ENCODE measurements around the gene MSANTD2.

Gene MSANTD2

DNA sequence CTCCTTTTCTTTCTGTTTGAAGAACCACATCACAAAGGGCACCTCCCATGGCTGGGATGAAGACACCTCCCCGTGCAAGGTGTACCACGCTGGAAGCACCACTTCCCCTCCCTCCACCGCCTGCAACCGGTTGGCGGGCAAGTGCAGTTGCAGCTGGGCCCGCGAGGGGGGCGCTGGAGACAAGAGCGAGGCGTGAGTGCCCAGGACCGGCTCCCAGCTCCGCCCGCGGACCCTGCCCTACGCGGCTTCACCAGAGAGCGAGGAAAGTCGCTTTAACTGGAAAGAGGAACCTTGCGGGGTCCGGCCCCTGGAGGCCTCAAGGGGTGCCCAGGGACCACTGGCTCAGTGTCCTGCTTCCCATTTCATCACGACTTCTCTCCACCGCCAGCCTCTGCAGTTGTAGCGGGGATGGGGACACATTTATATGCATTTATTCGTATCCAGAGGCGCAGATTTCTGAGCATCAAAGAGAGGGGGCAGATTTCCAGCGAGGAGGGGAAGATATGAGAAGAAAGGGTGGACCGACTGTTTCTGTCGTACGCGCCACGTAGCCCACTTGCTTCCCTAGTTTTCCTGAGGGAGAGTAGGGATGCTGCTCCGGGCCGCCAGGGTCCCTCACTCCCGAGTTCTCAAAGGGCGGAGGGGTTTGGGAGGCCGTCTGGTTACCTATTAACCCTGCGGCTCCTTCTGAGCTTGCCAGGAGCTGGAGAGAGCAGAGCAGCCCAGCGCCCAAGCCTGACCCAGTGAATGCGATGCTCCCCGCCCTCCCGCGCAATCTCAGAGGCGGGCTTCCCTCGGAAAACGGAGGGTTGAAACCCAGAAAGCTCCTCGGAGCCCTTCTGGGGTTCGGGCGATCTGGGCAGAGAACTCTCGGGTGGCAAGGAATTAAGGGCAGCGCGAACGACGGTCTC is 41.6 kb downstream of the MSANTD2 start:
- Histone ChIP-seq H3K36me3 (ENCODE audit: insufficient read depth, low read length) (no peaks in the 10 kb centered on the region), H3K4me1 (ENCODE audit: insufficient read depth, low read length) (peaks cover 20% of the 10 kb centered on the region), H3K9me3 (ENCODE audit: control insufficient read depth, insufficient read depth, low read length) (no peaks in the 10 kb centered on the region), H3K9ac (ENCODE audit: low read depth, low read length) (peak overlapping the region; percentile 46; the same call in 1 of the 2 replicates)

DNA sequence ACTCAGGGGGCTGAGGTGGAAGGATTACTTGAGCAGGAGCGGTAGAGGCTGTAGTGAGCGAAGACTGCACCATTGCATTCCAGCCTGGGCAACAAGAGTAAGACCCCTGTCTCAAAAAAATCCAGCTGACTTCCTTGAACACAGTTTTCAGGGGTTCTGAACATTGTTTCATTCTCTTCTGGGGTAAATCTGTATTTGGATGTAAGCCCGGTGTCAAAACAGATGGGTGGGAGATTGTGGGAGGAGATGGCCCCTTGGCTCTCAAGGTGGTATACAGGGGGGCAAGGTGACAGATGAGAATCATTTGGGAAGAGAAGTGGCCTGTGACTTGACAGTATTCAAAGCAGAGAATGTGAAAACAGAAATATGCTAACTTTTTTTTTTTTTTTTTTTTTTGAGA is 42.9 kb downstream of the MSANTD2 start:
- Histone ChIP-seq H3K9me3 (ENCODE audit: control insufficient read depth, insufficient read depth, low read length) (no peaks in the 10 kb centered on the region), H3K4me1 (ENCODE audit: insufficient read depth, low read length) (peaks cover 28% of the 10 kb centered on the region), H3K36me3 (ENCODE audit: insufficient read depth, low read length) (no peaks in the 10 kb centered on the region), H3K9ac (ENCODE audit: low read depth, low read length) (no peak overlapping the region)

DNA sequence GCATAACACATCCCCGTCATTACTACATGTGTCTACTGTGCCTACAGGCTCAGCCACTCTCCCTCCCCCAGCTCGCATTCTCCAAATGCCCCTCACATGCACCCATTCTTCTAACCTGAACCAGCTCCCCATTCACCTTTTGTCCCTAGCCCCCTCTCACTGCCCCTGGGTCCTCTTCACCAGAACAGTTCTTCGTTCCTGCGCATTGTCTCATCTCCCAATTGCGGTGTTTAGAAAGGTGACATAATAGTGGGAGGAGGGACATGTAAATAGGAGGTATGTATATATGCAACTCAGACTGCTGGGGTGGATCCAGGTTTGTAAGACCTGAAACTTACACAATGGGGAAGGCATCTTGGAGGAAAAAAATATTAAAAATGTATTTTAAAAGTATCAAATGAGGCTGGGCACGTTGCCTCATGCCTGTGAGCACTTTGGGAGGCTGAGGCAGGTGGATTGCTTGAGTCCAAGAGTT is 43.4 kb downstream of the MSANTD2 start:
- Histone ChIP-seq H3K36me3 (ENCODE audit: insufficient read depth, low read length) (no peaks in the 10 kb centered on the region), H3K9ac (ENCODE audit: low read depth, low read length) (no peak overlapping the region), H3K9me3 (ENCODE audit: control insufficient read depth, insufficient read depth, low read length) (no peaks in the 10 kb centered on the region), H3K4me1 (ENCODE audit: insufficient read depth, low read length) (peaks cover 28% of the 10 kb centered on the region)

DNA sequence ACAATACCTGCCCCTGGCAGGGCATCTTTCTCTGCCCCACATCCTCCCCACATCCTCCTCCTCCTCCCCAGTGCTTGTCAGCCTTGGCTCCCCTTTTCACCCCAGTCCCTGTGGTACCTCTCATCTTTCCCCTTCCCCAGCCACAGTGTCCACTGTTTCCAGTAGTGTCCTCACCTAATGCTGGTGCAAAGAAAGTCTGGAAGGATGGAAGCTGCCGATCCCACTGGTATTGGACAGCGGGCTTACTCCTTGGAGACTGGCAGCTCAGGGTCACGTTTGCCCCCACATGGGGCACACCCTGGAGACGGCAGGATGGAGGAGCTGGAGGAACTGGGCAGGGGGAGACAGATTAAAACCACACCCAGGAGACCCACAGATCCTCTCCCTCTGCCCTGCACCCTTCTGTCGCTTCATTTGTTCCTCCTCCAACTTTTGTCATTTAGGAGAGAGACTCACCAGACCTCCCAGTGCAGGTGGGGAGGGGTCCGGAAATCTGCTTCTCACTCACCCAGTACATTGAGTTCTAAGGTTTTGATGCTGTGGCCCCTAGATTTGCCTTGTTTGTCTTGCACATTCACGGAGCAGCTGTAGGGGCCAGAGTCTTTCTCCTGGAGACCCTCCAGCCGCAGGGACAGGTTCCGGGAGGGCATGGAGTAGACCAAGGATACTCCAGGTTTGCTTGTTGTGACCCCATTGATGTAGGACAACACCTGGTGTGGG is 44.0 kb downstream of the MSANTD2 start:
- H3K9me3 ChIP-seq (ENCODE audit: control insufficient read depth, insufficient read depth, low read length) = no peaks in the 10 kb centered on the region

DNA sequence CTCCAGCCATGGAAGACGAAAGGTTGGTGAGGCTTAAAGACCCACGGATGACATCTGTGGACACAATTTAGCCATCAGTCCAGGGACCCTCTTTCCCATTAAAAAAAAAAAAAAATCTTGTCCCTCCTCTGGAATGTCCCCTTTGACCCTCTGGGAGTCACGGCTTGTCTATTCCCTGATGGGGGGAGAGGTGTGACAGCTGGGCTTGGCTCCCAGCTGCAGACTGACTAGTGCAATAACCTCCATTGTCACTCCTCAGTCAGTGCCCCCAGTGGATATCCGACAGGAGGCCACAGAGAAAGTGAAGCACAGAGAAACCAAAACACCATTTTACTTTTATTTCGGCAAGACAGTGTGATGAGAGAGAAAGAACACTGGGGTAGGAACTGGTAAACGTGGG is 45.5 kb downstream of the MSANTD2 start:
- Histone ChIP-seq H3K9me3 (ENCODE audit: control insufficient read depth, insufficient read depth, low read length) (no peaks in the 10 kb centered on the region), H3K36me3 (ENCODE audit: insufficient read depth, low read length) (no peaks in the 10 kb centered on the region), H3K9ac (ENCODE audit: low read depth, low read length) (no peak overlapping the region), H3K4me1 (ENCODE audit: insufficient read depth, low read length) (peaks cover 21% of the 10 kb centered on the region)

More for the DNA sequence above, 44.0 kb downstream of the MSANTD2 start:
- Histone ChIP-seq H3K9ac (ENCODE audit: low read depth, low read length) (no peak overlapping the region), H3K36me3 (ENCODE audit: insufficient read depth, low read length) (no peaks in the 10 kb centered on the region), H3K4me1 (ENCODE audit: insufficient read depth, low read length) (peaks cover 28% of the 10 kb centered on the region)

DNA sequence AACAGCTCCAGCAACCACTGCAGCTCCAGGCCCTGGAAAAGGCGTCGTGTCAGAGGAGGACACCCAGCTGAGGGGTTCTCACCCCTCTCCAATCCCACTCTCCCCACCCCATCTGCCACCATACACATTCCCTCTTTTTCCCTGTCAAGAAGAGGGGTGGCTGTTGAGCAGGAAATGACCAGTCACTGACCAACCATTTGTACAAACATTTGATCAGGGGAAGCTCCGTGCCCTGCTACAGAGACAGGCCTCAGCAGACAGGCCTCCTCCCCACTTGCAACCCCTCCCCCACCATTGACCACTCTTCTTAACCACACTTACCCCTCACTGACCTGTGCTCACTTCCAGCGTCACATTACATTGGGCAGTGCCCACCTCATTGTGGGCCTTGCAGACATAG is 45.9 kb downstream of the MSANTD2 start:
- no peak overlapping the region for H3K9ac ChIP-seq (ENCODE audit: low read depth, low read length)

DNA sequence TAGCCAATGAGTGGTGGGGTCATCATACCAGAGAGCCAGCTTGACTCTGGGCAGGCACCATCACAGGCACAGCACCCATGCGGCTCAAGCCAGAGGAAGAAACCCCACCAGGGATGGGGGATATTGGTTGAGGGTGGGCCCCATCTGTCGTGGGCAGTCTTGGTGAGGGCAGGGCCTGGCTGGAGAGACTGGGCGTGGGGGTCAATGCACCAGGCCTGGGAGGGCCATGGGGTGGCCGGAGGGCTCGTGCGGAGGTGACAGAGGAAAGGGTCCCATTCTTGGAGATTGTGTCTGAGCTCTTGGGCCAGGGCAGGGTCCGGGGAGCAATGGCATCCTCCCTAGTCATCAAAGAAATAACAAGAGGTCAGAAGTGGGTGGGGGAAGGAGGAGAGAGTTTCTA is 46.6 kb downstream of the MSANTD2 start:
- Histone ChIP-seq H3K9me3 (ENCODE audit: control insufficient read depth, insufficient read depth, low read length) (no peaks in the 10 kb centered on the region), H3K9ac (ENCODE audit: low read depth, low read length) (no peak overlapping the region), H3K4me1 (ENCODE audit: insufficient read depth, low read length) (peaks cover 21% of the 10 kb centered on the region), H3K36me3 (ENCODE audit: insufficient read depth, low read length) (no peaks in the 10 kb centered on the region)

More for the DNA sequence above, 45.9 kb downstream of the MSANTD2 start:
- Histone ChIP-seq H3K9me3 (ENCODE audit: control insufficient read depth, insufficient read depth, low read length) (no peaks in the 10 kb centered on the region), H3K36me3 (ENCODE audit: insufficient read depth, low read length) (no peaks in the 10 kb centered on the region), H3K4me1 (ENCODE audit: insufficient read depth, low read length) (peaks cover 21% of the 10 kb centered on the region)

DNA sequence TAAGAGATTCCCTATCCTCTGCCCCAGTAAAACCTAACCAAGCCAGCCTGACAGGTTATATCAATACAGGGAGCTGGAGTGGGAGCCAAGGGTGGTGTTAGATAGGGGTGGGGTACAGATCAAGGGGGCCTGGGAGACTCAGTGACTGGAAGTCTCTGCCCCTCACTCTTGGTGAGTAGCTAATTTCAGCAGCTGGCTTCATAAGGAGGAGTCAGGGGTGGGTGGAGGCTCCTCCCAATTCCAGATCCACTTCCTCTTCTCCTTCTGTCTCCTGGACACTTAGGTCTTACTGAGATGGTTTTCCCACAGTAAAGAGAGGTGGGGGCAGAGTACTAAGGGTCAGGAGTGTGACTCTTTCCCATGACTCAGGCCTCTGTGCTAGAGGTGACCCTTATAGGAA is 47.0 kb downstream of the MSANTD2 start:
- Histone ChIP-seq H3K36me3 (ENCODE audit: insufficient read depth, low read length) (no peaks in the 10 kb centered on the region), H3K9ac (ENCODE audit: low read depth, low read length) (no peak overlapping the region), H3K9me3 (ENCODE audit: control insufficient read depth, insufficient read depth, low read length) (no peaks in the 10 kb centered on the region), H3K4me1 (ENCODE audit: insufficient read depth, low read length) (peaks cover 21% of the 10 kb centered on the region)

DNA sequence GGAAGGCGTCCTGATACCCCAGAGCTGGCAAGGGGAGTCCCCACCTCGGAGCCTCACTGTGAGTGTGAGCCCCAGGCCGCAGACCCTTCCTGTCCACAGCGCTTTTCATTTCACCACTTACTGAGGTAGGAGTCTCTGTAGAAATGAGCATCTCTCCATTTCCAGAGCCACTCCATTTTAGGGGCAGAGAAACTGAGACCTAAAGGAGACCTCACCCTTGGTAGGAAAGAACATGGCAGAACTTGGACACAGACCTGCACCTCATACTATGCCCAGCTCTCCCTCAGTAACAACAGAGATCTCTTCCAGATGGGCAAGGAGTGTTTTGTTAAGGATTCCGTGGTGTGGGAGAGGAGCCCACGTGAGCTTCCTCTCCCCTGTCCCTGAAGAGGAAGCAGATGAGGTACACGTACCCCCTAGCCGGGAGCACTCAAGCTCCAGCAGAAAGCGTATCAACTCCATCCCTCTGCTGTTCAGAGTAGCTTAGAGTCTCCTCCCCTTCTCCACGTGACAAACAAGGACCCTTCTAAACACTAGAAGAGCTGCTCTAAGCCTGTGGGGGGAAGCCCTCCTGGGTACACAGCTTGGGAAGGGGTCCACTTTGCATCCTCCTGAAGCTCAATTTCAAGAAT is 47.6 kb downstream of the MSANTD2 start:
- peaks cover 23% of the 10 kb centered on the region for H3K4me1 ChIP-seq (ENCODE audit: insufficient read depth, low read length)
- H3K9ac ChIP-seq (ENCODE audit: low read depth, low read length) = peak overlapping the region; percentile 49; the same call in 1 of the 2 replicates

DNA sequence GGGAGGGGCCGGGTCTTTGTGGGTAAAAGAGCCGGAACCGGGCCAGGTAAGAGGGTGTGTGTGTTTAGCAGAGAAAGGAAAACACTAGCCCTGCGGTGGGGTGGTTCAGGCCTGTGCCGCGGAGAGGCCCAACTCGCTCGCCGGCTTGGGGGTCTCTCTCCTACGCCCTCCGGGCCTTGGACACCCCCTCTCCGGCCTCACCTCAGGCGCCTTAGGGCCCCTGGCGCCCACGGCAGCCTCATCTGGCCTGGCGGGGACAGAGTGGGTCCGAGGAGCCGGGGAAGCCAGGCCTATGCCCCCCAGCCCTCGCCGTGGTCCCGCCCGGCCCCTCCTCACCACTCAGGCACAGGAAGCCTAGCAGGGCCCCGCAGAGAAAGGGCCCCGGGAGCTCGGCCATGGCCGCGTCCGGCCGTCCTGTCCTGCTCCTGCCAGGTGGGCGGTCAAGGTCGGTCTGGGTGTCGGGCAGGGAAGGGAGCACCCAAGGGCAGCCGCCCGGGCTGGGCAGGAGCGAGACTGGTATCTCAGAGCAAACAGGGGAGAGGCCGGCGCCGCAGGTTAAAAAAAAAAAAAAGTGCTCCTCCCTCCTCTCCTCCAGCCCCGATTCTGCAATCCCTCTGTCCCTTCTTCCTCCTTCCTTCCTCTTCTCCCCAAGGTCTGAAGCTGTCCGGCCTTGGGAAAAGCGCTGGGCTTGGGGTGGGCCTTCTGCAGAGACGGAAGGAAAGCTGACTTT is 48.3 kb downstream of the MSANTD2 start, which contains the start of gene VSIG2:
Gene VSIG2, minus strand, starts transcription at position 515 of the 730 bp plus-strand sequence. Its CDS starts 118 bp downstream, at position 397.
- Histone ChIP-seq H3K9me3 (ENCODE audit: control insufficient read depth, insufficient read depth, low read length) (no peaks in the 10 kb centered on the region), H3K36me3 (ENCODE audit: insufficient read depth, low read length) (no peaks in the 10 kb centered on the region), H3K4me1 (ENCODE audit: insufficient read depth, low read length) (peaks cover 23% of the 10 kb centered on the region), H3K9ac (ENCODE audit: low read depth, low read length) (peak within 1 kb of the TSS; percentile 49)

More for the DNA sequence above, 47.6 kb downstream of the MSANTD2 start:
- Histone ChIP-seq H3K36me3 (ENCODE audit: insufficient read depth, low read length) (no peaks in the 10 kb centered on the region), H3K9me3 (ENCODE audit: control insufficient read depth, insufficient read depth, low read length) (no peaks in the 10 kb centered on the region)

DNA sequence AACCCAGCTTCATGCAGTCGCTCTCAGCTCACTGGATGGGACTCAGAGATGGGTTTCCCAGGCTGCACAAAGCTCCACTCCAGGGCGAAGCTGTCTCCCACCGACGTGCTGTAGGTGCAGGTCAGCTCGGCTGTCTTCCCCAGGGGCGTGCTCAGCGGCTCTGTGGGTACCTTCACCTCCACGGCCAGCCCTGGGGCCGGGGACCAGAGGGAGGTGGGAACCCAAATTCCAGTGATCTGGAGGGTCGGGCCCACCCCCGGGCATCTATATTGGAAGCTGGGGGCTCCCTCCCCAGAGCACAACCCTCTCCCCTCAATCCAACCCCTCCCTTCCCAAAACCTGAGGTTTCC is 48.8 kb downstream of the MSANTD2 start:
- Histone ChIP-seq H3K9ac (ENCODE audit: low read depth, low read length) (peak overlapping the region; percentile 49; the same call in 1 of the 2 replicates), H3K4me1 (ENCODE audit: insufficient read depth, low read length) (peaks cover 20% of the 10 kb centered on the region), H3K36me3 (ENCODE audit: insufficient read depth, low read length) (no peaks in the 10 kb centered on the region), H3K9me3 (ENCODE audit: control insufficient read depth, insufficient read depth, low read length) (no peaks in the 10 kb centered on the region)

DNA sequence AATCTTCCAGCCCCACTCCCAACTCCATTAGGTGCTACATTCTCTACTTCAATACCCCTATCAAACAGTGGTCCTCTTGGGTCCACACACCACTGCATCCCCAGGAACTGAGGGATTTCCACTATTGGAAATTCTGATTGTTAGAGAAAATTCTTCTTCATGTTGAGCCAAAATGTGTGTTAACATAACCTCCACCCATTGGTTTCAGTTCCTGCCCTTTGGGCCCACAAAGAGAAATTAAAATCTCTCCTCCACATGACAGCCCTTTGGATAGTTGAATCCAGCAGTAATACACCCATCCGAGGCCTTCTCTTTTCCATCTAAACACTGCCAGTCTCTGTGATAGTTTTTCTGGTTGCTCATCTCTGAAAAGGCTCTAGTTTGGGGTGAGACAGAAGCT is 50.3 kb downstream of the MSANTD2 start:
- H3K9ac ChIP-seq (ENCODE audit: low read depth, low read length) = no peak overlapping the region
- peaks cover 23% of the 10 kb centered on the region for H3K4me1 ChIP-seq (ENCODE audit: insufficient read depth, low read length)
- no peaks in the 10 kb centered on the region for H3K9me3 ChIP-seq (ENCODE audit: control insufficient read depth, insufficient read depth, low read length)
- H3K36me3 ChIP-seq (ENCODE audit: insufficient read depth, low read length) = no peaks in the 10 kb centered on the region

DNA sequence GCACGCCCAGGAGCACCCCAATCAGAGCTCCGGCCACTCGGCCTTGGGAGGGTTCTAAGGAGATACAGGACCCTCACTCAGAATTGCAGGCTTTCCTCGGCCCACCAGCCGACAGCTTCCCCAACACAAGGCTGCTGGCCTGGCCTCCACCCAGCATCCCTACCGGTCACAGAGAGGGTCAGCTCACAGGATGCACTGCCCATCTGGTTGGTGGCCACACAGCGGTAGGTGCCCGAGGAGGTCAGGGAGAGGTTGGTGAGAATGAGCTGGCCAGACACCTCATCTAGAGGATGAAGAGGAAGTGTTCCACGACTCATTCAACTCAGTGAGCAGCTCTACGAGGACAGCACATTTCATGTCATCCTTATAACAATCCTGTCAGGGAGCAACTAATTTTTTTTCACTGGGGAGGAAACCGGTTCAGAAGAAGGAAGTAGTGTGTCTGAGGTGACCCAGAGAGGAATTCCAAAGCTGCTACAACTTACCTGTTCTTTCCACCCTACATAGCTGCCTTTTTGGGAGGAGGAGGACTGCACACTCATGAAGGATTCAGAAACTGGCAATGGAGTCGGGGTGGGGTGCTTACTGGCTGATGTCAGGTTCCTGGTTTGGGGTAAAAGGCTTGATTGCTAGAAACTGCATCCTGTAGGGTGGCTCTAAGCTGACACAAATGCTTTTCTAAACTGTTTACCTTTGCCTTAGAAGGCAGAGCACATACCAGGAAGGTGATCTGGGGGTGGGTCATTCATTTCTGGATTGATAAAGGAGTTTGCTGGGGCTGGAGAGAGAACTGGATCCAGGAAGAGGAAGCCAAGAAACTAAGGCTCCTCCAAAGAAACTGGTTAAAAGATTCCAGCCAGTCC is 51.5 kb downstream of the MSANTD2 start:
- no peaks in the 10 kb centered on the region for H3K9me3 ChIP-seq (ENCODE audit: control insufficient read depth, insufficient read depth, low read length)
- H3K36me3 ChIP-seq (ENCODE audit: insufficient read depth, low read length) = no peaks in the 10 kb centered on the region
- H3K9ac ChIP-seq (ENCODE audit: low read depth, low read length) = no peak overlapping the region
- H3K4me1 ChIP-seq (ENCODE audit: insufficient read depth, low read length) = peaks cover 19% of the 10 kb centered on the region
